Gastrocnemius medialis (tissue), 4 donors: ENCODE results near the gene GPLD1. TPM values are rescaled to one million over a fixed set of nuclear protein-coding genes. Genes with fewer than 3 reads are reported as not detected.

Experiments
- ATAC-seq, 2 donors: fragments of 150-250 bp; one replicate each; pipeline ENCODE4 v1.9.1; 2016
- DNase-seq, 2 donors: peaks; one replicate each; pipeline ENCODE4 v3.0.0-alpha.2; 2019
- H3K27ac ChIP-seq, 4 donors: fragments of 200-600 bp; sonication (generic); 1 replicate in 1 of 4; 2 replicates in 3 of 4; pipeline ENCODE4 v1.5.1; 2016 to 2018; ENCODE audit warnings: mild to moderate bottlenecking in 2 of 4, moderate library complexity in 1 of 4
- H3K27me3 ChIP-seq, 3 donors: fragments of 200-600 bp; sonication (generic) in 2 of 3; 1 replicate in 1 of 3; 2 replicates in 2 of 3; pipeline versions ENCODE4 v1.5.1 to v1.6.0; 2016 to 2019; ENCODE audit warnings: mild to moderate bottlenecking in 1 of 3, moderate library complexity in 1 of 3
- H3K36me3 ChIP-seq, 2 donors: fragments of 200-600 bp; sonication (generic) in 1 of 2; one replicate each; pipeline ENCODE4 v1.5.1; 2017 to 2018
- H3K4me1 ChIP-seq, 2 donors: fragments of 200-600 bp; sonication (generic) in 1 of 2; one replicate each; pipeline ENCODE4 v1.5.1; 2016 to 2017; ENCODE audit warnings: mild to moderate bottlenecking in 2 of 2
- H3K4me3 ChIP-seq, 4 donors: fragments of 200-600 bp; sonication (generic) in 3 of 4; 1 replicate in 1 of 4; 2 replicates in 3 of 4; pipeline ENCODE4 v1.5.1; 2016 to 2019; ENCODE audit warnings: mild to moderate bottlenecking in 2 of 4
- H3K9me3 ChIP-seq, 3 donors: fragments of 200-600 bp; sonication (generic) in 2 of 3; 1 replicate in 1 of 3; 2 replicates in 2 of 3; pipeline ENCODE4 v1.5.1; 2016 to 2019
- POLR2A ChIP-seq, 2 donors: fragments of 450-650 bp; IDR thresholded peaks; one replicate each; pipeline ENCODE4 v1.6.1; 2017; ENCODE audit warnings: antibody characterized with exemption in 2 of 2, mild to moderate bottlenecking in 2 of 2, moderate library complexity in 2 of 2
- in situ Hi-C, 4 donors: fragments of 200-750 bp; cut with MboI; loops; one replicate each; pipeline versions ENCODE4 v1.15.0 to v1.8.0; 2017; ENCODE audit warnings: low sequenced_read_pairs in 4 of 4
- intact Hi-C: fragments of 100-400 bp; cut with DNase I; formaldehyde crosslinking; loops from one replicate; pipeline ENCODE4 v1.15.1; 2023; ENCODE audit warnings: low total_unique reads
- total RNA-seq, 4 donors: library from RNA; depleted of rRNA; stranded (reverse); fragments of >200 nt; gene quantifications; one replicate each; pipeline versions ENCODE4 v1.1.0 to v1.2.3, GENCODE V29; 2016
- TF ChIP-seq, protein P1 (sequence below), 5 experiments: fragments of 450-650 bp in 3 of 5; fragments of 200-600 bp in 2 of 5; sonication (generic) in 2 of 5; IDR thresholded peaks in 4 of 5; conservative IDR thresholded peaks in 1 of 5; 1 replicate in 4 of 5; 2 replicates in 1 of 5; pipeline ENCODE4 v1.5.1; 2016 to 2019; ENCODE audit warnings: antibody characterized with exemption in 5 of 5, mild to moderate bottlenecking in 3 of 5, moderate library complexity in 3 of 5

GPLD1 gene
- total RNA-seq, 4 donors from 2014 or later, result 0.07 to 1.2 (median 0.28) TPM

DNA sequence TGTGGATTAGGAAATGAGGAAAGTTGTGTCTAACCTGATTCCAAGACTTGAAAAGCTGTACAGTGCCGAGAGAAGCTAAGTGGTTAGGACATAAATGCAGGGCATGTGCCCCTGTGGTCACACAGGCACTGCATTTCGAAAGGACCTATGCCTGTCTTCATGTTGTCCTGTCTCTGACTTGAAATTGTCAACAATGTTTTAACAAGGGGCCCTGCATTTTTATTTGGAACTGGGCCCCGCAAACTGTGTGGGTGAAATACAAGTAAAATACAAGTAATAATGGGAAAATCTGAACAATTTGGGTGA lies 47.8 kb downstream of the GPLD1 start:
- DNase-seq, result peak; percentile 11 to 27
- intact Hi-C loops (no loop called here), in situ Hi-C loops (no loop called here)
- Histone ChIP-seq H3K4me3 (peak overlapping the region in 1 of 4 donors; percentile 21), H3K27ac (peak overlapping the region in 3 of 4 donors; percentile 63 to 81 (median 67)), H3K4me1 (peaks cover 0 to 4% of the 10 kb centered on the region in 2 donors), H3K36me3 (no peaks in the 10 kb centered on the region), H3K9me3 (no peaks in the 10 kb centered on the region), H3K27me3 (no peaks in the 10 kb centered on the region)
- TF ChIP-seq, protein P1, sequence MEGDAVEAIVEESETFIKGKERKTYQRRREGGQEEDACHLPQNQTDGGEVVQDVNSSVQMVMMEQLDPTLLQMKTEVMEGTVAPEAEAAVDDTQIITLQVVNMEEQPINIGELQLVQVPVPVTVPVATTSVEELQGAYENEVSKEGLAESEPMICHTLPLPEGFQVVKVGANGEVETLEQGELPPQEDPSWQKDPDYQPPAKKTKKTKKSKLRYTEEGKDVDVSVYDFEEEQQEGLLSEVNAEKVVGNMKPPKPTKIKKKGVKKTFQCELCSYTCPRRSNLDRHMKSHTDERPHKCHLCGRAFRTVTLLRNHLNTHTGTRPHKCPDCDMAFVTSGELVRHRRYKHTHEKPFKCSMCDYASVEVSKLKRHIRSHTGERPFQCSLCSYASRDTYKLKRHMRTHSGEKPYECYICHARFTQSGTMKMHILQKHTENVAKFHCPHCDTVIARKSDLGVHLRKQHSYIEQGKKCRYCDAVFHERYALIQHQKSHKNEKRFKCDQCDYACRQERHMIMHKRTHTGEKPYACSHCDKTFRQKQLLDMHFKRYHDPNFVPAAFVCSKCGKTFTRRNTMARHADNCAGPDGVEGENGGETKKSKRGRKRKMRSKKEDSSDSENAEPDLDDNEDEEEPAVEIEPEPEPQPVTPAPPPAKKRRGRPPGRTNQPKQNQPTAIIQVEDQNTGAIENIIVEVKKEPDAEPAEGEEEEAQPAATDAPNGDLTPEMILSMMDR (IDR thresholded peaks at IDR 0.05 in 4 of 5, conservative IDR thresholded peaks at IDR 0.05 in 1 of 5), result no peak
- TF ChIP-seq POLR2A (IDR thresholded peaks at IDR 0.05), result no peak
- peak; percentile 78 to 86 for ATAC-seq

DNA sequence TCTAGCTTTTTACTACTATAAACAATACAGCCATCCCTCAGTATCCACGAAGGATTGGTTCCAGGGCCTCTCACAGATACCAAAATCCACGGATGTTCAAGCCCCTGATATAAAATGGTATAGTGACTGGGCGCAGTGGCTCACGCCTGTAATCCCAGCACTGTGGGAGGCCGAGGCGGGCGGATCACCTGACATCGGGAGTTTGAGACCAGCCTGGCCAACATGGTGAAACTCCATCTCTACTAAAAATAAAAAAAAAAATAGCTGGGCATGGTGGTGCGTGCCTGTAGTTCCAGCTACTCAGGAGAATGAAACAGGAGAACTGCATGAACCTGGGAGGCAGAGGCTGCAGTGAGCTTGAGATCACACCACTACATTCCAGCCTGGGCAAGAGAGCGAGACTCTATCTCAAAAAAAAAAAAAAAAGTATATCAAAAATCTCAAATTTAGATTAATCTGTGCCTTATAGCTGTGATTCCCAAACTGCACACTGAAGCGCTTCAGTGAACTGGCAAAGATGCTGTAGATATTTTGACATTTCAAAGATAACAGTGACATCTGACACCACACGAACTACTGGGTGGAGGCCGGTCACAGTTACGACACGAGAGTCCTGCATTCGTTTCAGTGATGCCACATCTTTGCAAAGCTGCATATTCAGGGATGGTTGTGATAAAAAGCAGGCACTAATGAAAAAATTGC lies 48.3 kb downstream of the GPLD1 start:
- H3K36me3 ChIP-seq, result no peaks in the 10 kb centered on the region
- H3K4me3 ChIP-seq, result peak overlapping the region in 1 of 4 donors; percentile 21
- TF ChIP-seq, protein P1 (IDR thresholded peaks at IDR 0.05 in 4 of 5, conservative IDR thresholded peaks at IDR 0.05 in 1 of 5), result no peak
- peak overlapping the region; percentile 34 to 81 (median 65) for H3K27ac ChIP-seq
- peaks cover 0 to 4% of the 10 kb centered on the region in 2 donors for H3K4me1 ChIP-seq
- no peaks in the 10 kb centered on the region for H3K9me3 ChIP-seq
- H3K27me3 ChIP-seq, result no peaks in the 10 kb centered on the region
- peak; percentile 77 to 79 for ATAC-seq
- intact Hi-C loops (no loop called here), in situ Hi-C loops (no loop called here)
- peak; percentile 20 to 41 for DNase-seq

DNA sequence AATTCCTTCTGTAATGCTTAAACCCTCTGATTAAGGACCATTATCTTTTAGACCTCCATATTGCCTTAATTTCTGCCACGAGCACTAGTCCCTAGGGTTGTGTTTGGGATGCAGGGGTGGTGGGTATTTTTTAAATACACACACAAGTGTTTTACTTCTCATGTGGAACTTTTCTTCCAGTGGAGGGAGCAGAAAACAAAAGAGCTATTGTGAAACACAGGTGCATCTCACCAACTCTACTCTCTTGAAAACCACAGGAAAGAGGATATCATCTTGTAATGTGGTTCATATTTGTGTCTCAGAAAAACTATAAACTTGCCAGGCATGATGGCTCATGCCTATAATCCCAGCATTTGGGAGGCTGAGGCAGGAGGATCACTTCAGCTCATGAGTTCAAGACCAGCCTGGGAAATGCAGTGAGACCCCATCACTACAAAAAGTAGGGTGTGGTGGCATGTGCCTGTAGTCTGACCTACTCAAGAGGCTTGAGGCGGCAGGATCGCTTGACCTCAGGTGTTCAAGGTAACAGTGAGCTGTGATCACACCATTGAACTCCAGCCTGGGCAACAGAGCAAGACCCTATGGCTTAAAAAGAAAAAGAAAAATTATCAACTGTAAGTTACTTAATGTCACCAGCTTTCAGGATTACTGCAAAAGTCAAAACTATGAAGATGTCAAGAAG lies 49.4 kb downstream of the GPLD1 start:
- H3K4me3 ChIP-seq, result no peak overlapping the region
- no peaks in the 10 kb centered on the region for H3K9me3 ChIP-seq
- ATAC-seq, result no peak
- in situ Hi-C loops, result loop anchor here in 1 of 4 donors (10.0 kb wide), 1 partner anchor 85 kb away; no protein-coding TSS in a partner anchor
- peaks cover 0 to 4% of the 10 kb centered on the region in 2 donors for H3K4me1 ChIP-seq
- no peak for DNase-seq
- peak overlapping the region in 3 of 4 donors; percentile 63 to 81 (median 67) for H3K27ac ChIP-seq
- TF ChIP-seq POLR2A (IDR thresholded peaks at IDR 0.05), result no peak
- TF ChIP-seq, protein P1 (IDR thresholded peaks at IDR 0.05 in 4 of 5, conservative IDR thresholded peaks at IDR 0.05 in 1 of 5), result no peak
- intact Hi-C loops, result no loop called here
- no peaks in the 10 kb centered on the region for H3K36me3 ChIP-seq
- H3K27me3 ChIP-seq, result no peaks in the 10 kb centered on the region

- no peak for DNase-seq
- no peak for TF ChIP-seq POLR2A (IDR thresholded peaks at IDR 0.05)
- ATAC-seq, result no peak
- in situ Hi-C loops, result loop anchor here in 1 of 4 donors (10.0 kb wide), 1 partner anchor 88 kb away; no protein-coding TSS in a partner anchor
- Histone ChIP-seq H3K4me1 (peaks cover 0 to 4% of the 10 kb centered on the region in 2 donors), H3K27me3 (no peaks in the 10 kb centered on the region), H3K4me3 (no peak overlapping the region), H3K9me3 (no peaks in the 10 kb centered on the region), H3K27ac (peak overlapping the region in 1 of 4 donors; percentile 55), H3K36me3 (no peaks in the 10 kb centered on the region)
- intact Hi-C loops, result no loop called here
Observed at GRCh38 chr6:24436979-24437378, 52.4 kb downstream of the GPLD1 start.

DNA sequence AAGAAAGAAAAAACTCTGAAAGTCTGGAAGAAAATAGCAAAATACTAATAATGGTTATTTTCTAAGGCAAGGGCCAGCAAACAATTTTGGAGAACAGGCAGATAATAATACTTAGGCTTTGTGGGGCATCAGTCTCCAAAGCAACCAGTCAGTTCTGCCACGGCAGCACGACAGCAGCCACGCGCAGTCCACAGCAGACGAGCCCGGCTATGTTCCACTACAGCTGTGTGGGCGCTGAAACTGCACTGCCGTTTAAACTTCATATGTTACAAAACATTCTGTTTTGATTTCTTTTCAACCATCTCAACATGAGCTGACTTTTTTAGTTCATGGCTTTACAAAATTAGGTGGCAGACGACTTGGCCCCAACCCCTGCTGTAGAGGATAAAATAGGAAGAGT lies 56.8 kb downstream of the GPLD1 start:
- in situ Hi-C loops, result loop anchor here in 2 of 4 donors (5.0 to 10.0 kb wide), 2 partner anchors 90 to 92 kb away; no protein-coding TSS in a partner anchor
- intact Hi-C loops, result no loop called here
- Histone ChIP-seq H3K4me3 (no peak overlapping the region), H3K9me3 (no peaks in the 10 kb centered on the region), H3K4me1 (peaks cover 0 to 5% of the 10 kb centered on the region in 2 donors), H3K27me3 (no peaks in the 10 kb centered on the region), H3K36me3 (no peaks in the 10 kb centered on the region), H3K27ac (no peak overlapping the region)
- ATAC-seq (no peak), DNase-seq (no peak)
- no peak for TF ChIP-seq POLR2A (IDR thresholded peaks at IDR 0.05)
- TF ChIP-seq, protein P1 (IDR thresholded peaks at IDR 0.05 in 4 of 5, conservative IDR thresholded peaks at IDR 0.05 in 1 of 5), result no peak
